H1 (cell line): Measurements from ENCODE around the gene MTX1.

Source experiments
- CTCF ChIP-seq, 3 experiments: IDR thresholded peaks; 1 replicate in 2 of 3; 2 replicates in 1 of 3; pipeline versions ENCODE4 v1.5.1 to v1.6.1; 2011; ENCODE audit warnings: low read length in 3 of 3, mild to moderate bottlenecking in 3 of 3, inconsistent platforms in 2 of 3, low read depth in 1 of 3, moderate library complexity in 1 of 3; ENCODE audit not compliant: insufficient read depth in 1 of 3; ENCODE audit errors: control extremely low read depth in 1 of 3
- FOSL1 ChIP-seq: IDR thresholded peaks from 2 replicates; pipeline ENCODE4 v1.6.1; 2011; ENCODE audit warnings: mild to moderate bottlenecking, low read depth, low read length, moderate library complexity; ENCODE audit not compliant: insufficient read depth
- GTF2F1 ChIP-seq: IDR thresholded peaks from 2 replicates; pipeline ENCODE4 v1.6.1; 2012; ENCODE audit warnings: low read depth, low read length, improper control_type of control experiment, borderline replicate concordance
- JUN ChIP-seq: IDR thresholded peaks from 2 replicates; pipeline ENCODE4 v1.6.1; 2011; ENCODE audit warnings: low read depth, mild to moderate bottlenecking, improper control_type of control experiment, low read length
- NRF1 ChIP-seq: IDR thresholded peaks from 2 replicates; pipeline ENCODE4 v1.6.1; 2011; ENCODE audit warnings: mild to moderate bottlenecking, low read depth, low read length, improper control_type of control experiment
- POLR2A ChIP-seq, 2 experiments: IDR thresholded peaks; 1 replicate in 1 of 2; 2 replicates in 1 of 2; pipeline ENCODE4 v1.6.1; 2011; ENCODE audit warnings: low read depth in 2 of 2, low read length in 2 of 2, mild to moderate bottlenecking in 2 of 2; ENCODE audit errors: control extremely low read depth in 1 of 2
- RNF2 ChIP-seq: fragments of 200-900, 300-1000 bp; sonication (generic); IDR thresholded peaks from 2 replicates; pipeline ENCODE4 v1.7.1; 2016; ENCODE audit warnings: borderline replicate concordance, low read depth, mild to moderate bottlenecking, antibody characterized with exemption, low read length; ENCODE audit not compliant: poor library complexity, severe bottlenecking; ENCODE audit errors: missing control alignments
- SP2 ChIP-seq: IDR thresholded peaks from 2 replicates; pipeline ENCODE4 v1.6.1; 2012; ENCODE audit warnings: mild to moderate bottlenecking, low read length, inconsistent platforms
- TF ChIP-seq, protein P1 (sequence below): IDR thresholded peaks from 2 replicates; pipeline ENCODE4 v1.6.1; 2011; ENCODE audit warnings: low read depth, mild to moderate bottlenecking, low read length; ENCODE audit not compliant: insufficient read depth

- TF ChIP-seq SP2 (no peak), CTCF (IDR thresholded peaks at IDR 0.05; ENCODE audit: control extremely low read depth in 1 of 3, insufficient read depth in 1 of 3, low read depth in 1 of 3, low read length in 3 of 3) (no peak), GTF2F1 (no peak), JUN (no peak), POLR2A (IDR thresholded peaks at IDR 0.05; ENCODE audit: control extremely low read depth in 1 of 2, low read depth in 2 of 2, low read length in 2 of 2) (peak in 1 of 2 experiments; percentile 48; a peak in 1 of 3 replicates), NRF1 (no peak), RNF2 (no peak), FOSL1 (no peak)
- TF ChIP-seq, protein P1, sequence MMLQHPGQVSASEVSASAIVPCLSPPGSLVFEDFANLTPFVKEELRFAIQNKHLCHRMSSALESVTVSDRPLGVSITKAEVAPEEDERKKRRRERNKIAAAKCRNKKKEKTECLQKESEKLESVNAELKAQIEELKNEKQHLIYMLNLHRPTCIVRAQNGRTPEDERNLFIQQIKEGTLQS: no peak
Observed at GRCh38 chr1:155196893-155197638, 11.4 kb upstream of the MTX1 start.
